Neural cell (in vitro differentiated cells): Measurements from ENCODE around the gene ECE1.

Source experiments
- POLR2AphosphoS5 ChIP-seq: IDR thresholded peaks from 2 replicates; pipeline ENCODE4 v1.6.1; 2012
- TAF1 ChIP-seq: IDR thresholded peaks from 2 replicates; pipeline ENCODE4 v1.6.1; 2012; ENCODE audit warnings: low read depth
- TF ChIP-seq, protein P1 (sequence below): fragments of 450-650 bp; IDR thresholded peaks from 2 replicates; pipeline ENCODE4 v1.5.1; 2014; ENCODE audit warnings: antibody characterized with exemption, mild to moderate bottlenecking, moderate library complexity; ENCODE audit not compliant: poor library complexity, severe bottlenecking

DNA sequence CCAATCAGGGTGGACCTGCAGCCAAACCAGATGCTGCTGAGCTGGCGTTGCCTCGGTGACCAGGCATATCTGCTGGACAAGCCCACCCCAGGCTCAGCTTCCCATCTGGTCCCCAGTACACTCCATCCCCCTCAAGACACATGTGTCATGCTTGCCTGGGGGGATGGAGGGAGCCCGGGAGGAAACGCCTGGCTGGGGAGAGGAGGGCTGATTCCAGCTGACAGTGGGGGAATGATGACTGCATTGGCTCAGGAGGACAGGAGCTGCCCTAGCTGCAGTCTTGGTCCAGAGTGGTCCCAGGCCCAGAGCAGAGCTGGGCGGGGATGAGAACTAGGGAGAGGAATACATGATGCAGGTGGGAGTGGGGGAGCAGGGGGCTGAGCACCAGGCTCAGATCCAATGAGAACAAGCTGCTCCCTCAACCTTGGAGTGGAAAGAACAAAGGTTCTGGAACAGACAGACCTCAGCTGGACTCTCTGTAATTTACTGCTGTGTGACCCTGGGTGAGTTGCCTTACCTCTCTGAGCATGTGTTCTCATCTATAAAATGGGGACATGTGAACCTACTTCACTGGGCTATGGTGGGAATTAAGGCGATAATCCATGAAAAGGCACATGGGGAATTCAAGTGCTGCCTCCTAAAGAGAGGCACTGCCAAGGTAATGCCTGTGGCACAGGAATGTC lies 23.1 kb upstream of the ECE1 start:
- TF ChIP-seq POLR2AphosphoS5: no peak
- TF ChIP-seq, protein P1, sequence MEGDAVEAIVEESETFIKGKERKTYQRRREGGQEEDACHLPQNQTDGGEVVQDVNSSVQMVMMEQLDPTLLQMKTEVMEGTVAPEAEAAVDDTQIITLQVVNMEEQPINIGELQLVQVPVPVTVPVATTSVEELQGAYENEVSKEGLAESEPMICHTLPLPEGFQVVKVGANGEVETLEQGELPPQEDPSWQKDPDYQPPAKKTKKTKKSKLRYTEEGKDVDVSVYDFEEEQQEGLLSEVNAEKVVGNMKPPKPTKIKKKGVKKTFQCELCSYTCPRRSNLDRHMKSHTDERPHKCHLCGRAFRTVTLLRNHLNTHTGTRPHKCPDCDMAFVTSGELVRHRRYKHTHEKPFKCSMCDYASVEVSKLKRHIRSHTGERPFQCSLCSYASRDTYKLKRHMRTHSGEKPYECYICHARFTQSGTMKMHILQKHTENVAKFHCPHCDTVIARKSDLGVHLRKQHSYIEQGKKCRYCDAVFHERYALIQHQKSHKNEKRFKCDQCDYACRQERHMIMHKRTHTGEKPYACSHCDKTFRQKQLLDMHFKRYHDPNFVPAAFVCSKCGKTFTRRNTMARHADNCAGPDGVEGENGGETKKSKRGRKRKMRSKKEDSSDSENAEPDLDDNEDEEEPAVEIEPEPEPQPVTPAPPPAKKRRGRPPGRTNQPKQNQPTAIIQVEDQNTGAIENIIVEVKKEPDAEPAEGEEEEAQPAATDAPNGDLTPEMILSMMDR: no peak
- TF ChIP-seq TAF1: no peak
